Gastrocnemius medialis (tissue), 4 donors: ENCODE data around the gene POM121L2. TPM values are rescaled to one million over a fixed set of nuclear protein-coding genes. Genes with fewer than 3 reads are reported as not detected.

Experiments used
- ATAC-seq, 2 donors: fragments of 150-250 bp; one replicate each; pipeline ENCODE4 v1.9.1; 2016
- DNase-seq, 2 donors: peaks; one replicate each; pipeline ENCODE4 v3.0.0-alpha.2; 2019
- H3K27ac ChIP-seq, 4 donors: fragments of 200-600 bp; sonication (generic); 1 replicate in 1 of 4; 2 replicates in 3 of 4; pipeline ENCODE4 v1.5.1; 2016 to 2018; ENCODE audit warnings: mild to moderate bottlenecking in 2 of 4, moderate library complexity in 1 of 4
- H3K27me3 ChIP-seq, 3 donors: fragments of 200-600 bp; sonication (generic) in 2 of 3; 1 replicate in 1 of 3; 2 replicates in 2 of 3; pipeline versions ENCODE4 v1.5.1 to v1.6.0; 2016 to 2019; ENCODE audit warnings: mild to moderate bottlenecking in 1 of 3, moderate library complexity in 1 of 3
- H3K36me3 ChIP-seq, 2 donors: fragments of 200-600 bp; sonication (generic) in 1 of 2; one replicate each; pipeline ENCODE4 v1.5.1; 2017 to 2018
- H3K4me1 ChIP-seq, 2 donors: fragments of 200-600 bp; sonication (generic) in 1 of 2; one replicate each; pipeline ENCODE4 v1.5.1; 2016 to 2017; ENCODE audit warnings: mild to moderate bottlenecking in 2 of 2
- H3K4me3 ChIP-seq, 4 donors: fragments of 200-600 bp; sonication (generic) in 3 of 4; 1 replicate in 1 of 4; 2 replicates in 3 of 4; pipeline ENCODE4 v1.5.1; 2016 to 2019; ENCODE audit warnings: mild to moderate bottlenecking in 2 of 4
- H3K9me3 ChIP-seq, 3 donors: fragments of 200-600 bp; sonication (generic) in 2 of 3; 1 replicate in 1 of 3; 2 replicates in 2 of 3; pipeline ENCODE4 v1.5.1; 2016 to 2019
- POLR2A ChIP-seq, 2 donors: fragments of 450-650 bp; IDR thresholded peaks; one replicate each; pipeline ENCODE4 v1.6.1; 2017; ENCODE audit warnings: antibody characterized with exemption in 2 of 2, mild to moderate bottlenecking in 2 of 2, moderate library complexity in 2 of 2
- in situ Hi-C, 4 donors: fragments of 200-750 bp; cut with MboI; loops; one replicate each; pipeline versions ENCODE4 v1.15.0 to v1.8.0; 2017; ENCODE audit warnings: low sequenced_read_pairs in 4 of 4
- intact Hi-C: fragments of 100-400 bp; cut with DNase I; formaldehyde crosslinking; loops from one replicate; pipeline ENCODE4 v1.15.1; 2023; ENCODE audit warnings: low total_unique reads
- total RNA-seq, 4 donors: library from RNA; depleted of rRNA; stranded (reverse); fragments of >200 nt; gene quantifications; one replicate each; pipeline versions ENCODE4 v1.1.0 to v1.2.3, GENCODE V29; 2016
- TF ChIP-seq, protein P1 (sequence below), 5 experiments: fragments of 450-650 bp in 3 of 5; fragments of 200-600 bp in 2 of 5; sonication (generic) in 2 of 5; IDR thresholded peaks in 4 of 5; conservative IDR thresholded peaks in 1 of 5; 1 replicate in 4 of 5; 2 replicates in 1 of 5; pipeline ENCODE4 v1.5.1; 2016 to 2019; ENCODE audit warnings: antibody characterized with exemption in 5 of 5, mild to moderate bottlenecking in 3 of 5, moderate library complexity in 3 of 5

Gene POM121L2
- total RNA-seq, 4 donors from 2014 or later: not detected

DNA sequence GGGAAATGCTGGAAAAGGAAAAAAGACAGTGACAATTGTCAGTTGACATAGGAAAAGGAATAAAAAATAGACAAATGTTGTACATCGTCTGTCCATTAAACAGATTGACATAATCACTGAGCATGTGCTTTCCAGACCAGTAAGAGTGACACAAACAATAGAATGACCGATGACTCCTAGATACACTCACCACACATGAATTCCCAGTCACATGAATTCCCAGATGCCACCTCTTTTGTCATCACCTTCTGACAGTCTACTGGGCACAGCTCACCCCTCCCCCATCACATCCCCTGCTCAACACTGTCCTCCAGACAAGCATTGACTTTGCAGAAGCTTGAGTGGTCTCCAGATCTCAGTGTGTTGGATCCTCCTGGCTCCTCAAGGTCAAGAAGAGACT, 25.9 kb downstream of the POM121L2 start:
- in situ Hi-C loops (no loop called here), intact Hi-C loops (no loop called here)
- H3K36me3 ChIP-seq: no peaks in the 10 kb centered on the region
- no peaks in the 10 kb centered on the region for H3K4me1 ChIP-seq
- no peak for TF ChIP-seq POLR2A (IDR thresholded peaks at IDR 0.05)
- TF ChIP-seq, protein P1, sequence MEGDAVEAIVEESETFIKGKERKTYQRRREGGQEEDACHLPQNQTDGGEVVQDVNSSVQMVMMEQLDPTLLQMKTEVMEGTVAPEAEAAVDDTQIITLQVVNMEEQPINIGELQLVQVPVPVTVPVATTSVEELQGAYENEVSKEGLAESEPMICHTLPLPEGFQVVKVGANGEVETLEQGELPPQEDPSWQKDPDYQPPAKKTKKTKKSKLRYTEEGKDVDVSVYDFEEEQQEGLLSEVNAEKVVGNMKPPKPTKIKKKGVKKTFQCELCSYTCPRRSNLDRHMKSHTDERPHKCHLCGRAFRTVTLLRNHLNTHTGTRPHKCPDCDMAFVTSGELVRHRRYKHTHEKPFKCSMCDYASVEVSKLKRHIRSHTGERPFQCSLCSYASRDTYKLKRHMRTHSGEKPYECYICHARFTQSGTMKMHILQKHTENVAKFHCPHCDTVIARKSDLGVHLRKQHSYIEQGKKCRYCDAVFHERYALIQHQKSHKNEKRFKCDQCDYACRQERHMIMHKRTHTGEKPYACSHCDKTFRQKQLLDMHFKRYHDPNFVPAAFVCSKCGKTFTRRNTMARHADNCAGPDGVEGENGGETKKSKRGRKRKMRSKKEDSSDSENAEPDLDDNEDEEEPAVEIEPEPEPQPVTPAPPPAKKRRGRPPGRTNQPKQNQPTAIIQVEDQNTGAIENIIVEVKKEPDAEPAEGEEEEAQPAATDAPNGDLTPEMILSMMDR (IDR thresholded peaks at IDR 0.05 in 4 of 5, conservative IDR thresholded peaks at IDR 0.05 in 1 of 5): no peak
- no peak for DNase-seq
- no peaks in the 10 kb centered on the region for H3K9me3 ChIP-seq
- H3K4me3 ChIP-seq: no peak overlapping the region
- no peak for ATAC-seq
- H3K27me3 ChIP-seq: peaks cover 72 to 96% (median 87%) of the 10 kb centered on the region in 3 donors
- no peak overlapping the region for H3K27ac ChIP-seq

DNA sequence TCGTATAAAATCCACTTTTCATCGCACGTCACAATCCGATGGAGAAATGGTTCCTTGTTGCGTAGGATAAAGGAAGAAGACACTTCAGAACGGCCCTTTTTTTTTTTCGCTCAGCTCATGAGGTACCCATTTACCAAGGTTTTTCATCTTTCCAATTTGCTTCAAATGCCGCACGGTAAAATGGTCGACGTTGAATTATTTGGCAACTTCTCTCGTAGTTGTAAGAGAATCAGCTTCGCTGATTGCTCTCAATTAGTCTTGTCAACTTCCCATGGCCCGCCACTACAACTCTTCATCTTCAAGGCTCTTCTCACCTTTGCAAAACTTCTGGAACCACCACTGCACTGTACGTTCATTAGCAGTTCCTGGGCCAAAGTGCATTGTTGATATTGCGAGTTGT, 28.8 kb downstream of the POM121L2 start:
- Histone ChIP-seq H3K27me3 (peaks cover 70 to 97% (median 85%) of the 10 kb centered on the region in 3 donors), H3K27ac (no peak overlapping the region), H3K36me3 (no peaks in the 10 kb centered on the region), H3K4me3 (no peak overlapping the region), H3K9me3 (peaks cover 0 to 1% (median 0%) of the 10 kb centered on the region in 3 donors), H3K4me1 (no peaks in the 10 kb centered on the region)
- in situ Hi-C loops: no loop called here
- ATAC-seq (no peak), DNase-seq (no peak)
- intact Hi-C loops: no loop called here
- TF ChIP-seq, protein P1 (IDR thresholded peaks at IDR 0.05 in 4 of 5, conservative IDR thresholded peaks at IDR 0.05 in 1 of 5): no peak
- TF ChIP-seq POLR2A (IDR thresholded peaks at IDR 0.05): no peak

DNA sequence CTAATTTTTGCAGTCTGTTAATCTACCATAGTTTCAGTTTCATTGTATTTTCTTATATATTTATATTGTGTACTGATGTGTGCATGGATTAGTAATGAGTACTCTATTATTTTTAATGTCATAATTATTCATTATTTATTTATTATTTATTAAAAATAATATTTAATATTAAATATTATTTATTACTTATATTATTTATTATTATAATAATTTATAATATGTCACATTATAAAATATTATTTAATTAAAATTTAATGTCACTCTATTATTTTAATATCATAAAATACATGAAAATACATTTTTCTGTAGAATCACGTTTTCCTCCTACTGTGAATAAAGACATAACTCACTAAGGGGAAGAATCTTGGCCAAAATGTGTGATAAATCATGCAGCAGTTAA, 30.5 kb downstream of the POM121L2 start:
- H3K4me3 ChIP-seq: no peak overlapping the region
- intact Hi-C loops: no loop called here
- TF ChIP-seq POLR2A (IDR thresholded peaks at IDR 0.05): no peak
- TF ChIP-seq, protein P1 (IDR thresholded peaks at IDR 0.05 in 4 of 5, conservative IDR thresholded peaks at IDR 0.05 in 1 of 5): no peak
- peaks cover 69 to 94% (median 83%) of the 10 kb centered on the region in 3 donors for H3K27me3 ChIP-seq
- no peak for DNase-seq
- in situ Hi-C loops: no loop called here
- no peaks in the 10 kb centered on the region for H3K36me3 ChIP-seq
- no peak overlapping the region for H3K27ac ChIP-seq
- no peaks in the 10 kb centered on the region for H3K4me1 ChIP-seq
- no peak for ATAC-seq
- H3K9me3 ChIP-seq: peaks cover 0 to 5% (median 0%) of the 10 kb centered on the region in 3 donors

DNA sequence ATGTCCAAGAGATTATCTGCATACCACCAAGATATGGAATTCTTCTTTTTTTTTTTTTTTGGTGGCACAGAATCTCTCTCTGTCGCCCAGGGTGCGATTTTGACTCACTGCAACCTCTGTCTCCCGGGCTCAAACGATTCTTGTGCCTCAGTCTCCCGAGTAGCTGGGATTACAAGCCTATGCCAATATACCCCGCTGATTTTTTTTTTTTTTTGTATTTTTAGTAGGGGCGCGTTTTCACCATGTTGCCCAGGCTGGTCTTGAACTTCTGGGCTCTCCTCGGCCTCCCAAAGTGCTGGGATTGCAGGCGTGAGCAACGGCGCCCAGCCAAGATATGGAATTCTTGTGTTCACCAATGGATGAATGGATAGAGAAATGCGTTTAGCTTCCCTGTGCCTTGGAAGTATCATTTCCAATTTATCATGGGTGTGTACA, 31.0 kb downstream of the POM121L2 start:
- no peak for TF ChIP-seq POLR2A (IDR thresholded peaks at IDR 0.05)
- TF ChIP-seq, protein P1 (IDR thresholded peaks at IDR 0.05 in 4 of 5, conservative IDR thresholded peaks at IDR 0.05 in 1 of 5): no peak
- in situ Hi-C loops (no loop called here), intact Hi-C loops (no loop called here)
- Histone ChIP-seq H3K27me3 (peaks cover 73 to 93% (median 83%) of the 10 kb centered on the region in 3 donors), H3K36me3 (no peaks in the 10 kb centered on the region), H3K27ac (no peak overlapping the region), H3K9me3 (peaks cover 0 to 5% (median 0%) of the 10 kb centered on the region in 3 donors), H3K4me1 (no peaks in the 10 kb centered on the region), H3K4me3 (no peak overlapping the region)
- DNase-seq (no peak), ATAC-seq (no peak)

DNA sequence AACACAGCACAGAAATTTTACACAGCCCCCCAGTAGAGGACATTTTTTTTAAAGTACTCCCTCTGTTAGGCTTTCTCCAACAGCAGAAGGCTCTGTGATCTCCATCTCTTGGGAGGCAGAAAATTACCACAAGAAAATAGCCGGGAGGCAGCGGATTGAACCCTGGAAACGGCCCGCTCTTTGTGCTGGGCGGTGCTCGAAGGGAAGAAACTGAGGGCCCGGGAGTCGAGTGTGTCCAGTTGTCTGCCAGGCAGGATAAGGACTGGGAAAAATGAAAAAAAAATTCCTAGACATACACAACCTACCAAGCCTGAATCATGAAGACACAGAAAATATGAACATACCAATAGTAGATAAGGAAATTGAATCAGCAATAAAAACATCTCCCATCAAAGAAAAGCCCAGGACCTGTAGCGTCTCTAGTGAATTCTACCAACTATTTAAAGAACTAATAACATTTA, 31.5 kb downstream of the POM121L2 start:
- Histone ChIP-seq H3K36me3 (no peaks in the 10 kb centered on the region), H3K4me1 (no peaks in the 10 kb centered on the region), H3K27me3 (peaks cover 79 to 94% (median 82%) of the 10 kb centered on the region in 3 donors), H3K4me3 (no peak overlapping the region), H3K27ac (no peak overlapping the region), H3K9me3 (peaks cover 0 to 5% (median 0%) of the 10 kb centered on the region in 3 donors)
- in situ Hi-C loops (no loop called here), intact Hi-C loops (no loop called here)
- TF ChIP-seq POLR2A (IDR thresholded peaks at IDR 0.05): no peak
- TF ChIP-seq, protein P1 (IDR thresholded peaks at IDR 0.05 in 4 of 5, conservative IDR thresholded peaks at IDR 0.05 in 1 of 5): no peak
- DNase-seq (no peak), ATAC-seq (no peak)
